Measurements from ENCODE around the gene AHDC1.

GRCh38 chr1:27572679-27573426 lies 31.1 kb downstream of the AHDC1 start:
- TF ChIP-seq CTCF (optimal IDR thresholded peaks at IDR 0.05 in 1 of 3, IDR thresholded peaks at IDR 0.05 in 1 of 3, conservative IDR thresholded peaks at IDR 0.05 in 1 of 3; ENCODE audit: extremely low read depth in 1 of 3, insufficient read depth in 2 of 3, low read length in 3 of 3) (no peak), EZH2 (IDR thresholded peaks at IDR 0.05; ENCODE audit: low read length) (no peak)
